IPS DF 4.7 (cell line): ENCODE measurements around the gene BUB1.
"Not testable (repeated sequence)": the region's sequence is repeated elsewhere in the genome, so short reads cannot be mapped to it uniquely, and the experiment has no call there.

ENCODE experiments used
- DNase-seq: peaks from one replicate; pipeline ENCODE4 v3.0.0-alpha.2; 2013; ENCODE audit warnings: low spot score; ENCODE audit errors: extremely low read depth

Gene BUB1

GRCh38 chr2:110677530-110678456 lies at the start of gene BUB1:
TSS of gene BUB1 (minus strand) at chr2:110678063. CDS start at chr2:110677995, 68 bp downstream.
- DNase-seq, result peak; percentile 83

GRCh38 chr2:110726285-110726684 lies 48.4 kb upstream of the BUB1 start:
- no peak for DNase-seq

- DNase-seq, result no peak
Observed at GRCh38 chr2:110725859-110726258, 48.0 kb upstream of the BUB1 start.

GRCh38 chr2:110725370-110725769 lies 47.5 kb upstream of the BUB1 start:
- no peak for DNase-seq

GRCh38 chr2:110724820-110725219 lies 47.0 kb upstream of the BUB1 start:
- DNase-seq, result no peak

- no peak for DNase-seq
Observed at GRCh38 chr2:110720547-110720946, 42.7 kb upstream of the BUB1 start.

- DNase-seq, result no peak
Observed at GRCh38 chr2:110718990-110719389, 41.1 kb upstream of the BUB1 start.

GRCh38 chr2:110718382-110718781 lies 40.5 kb upstream of the BUB1 start:
- DNase-seq, result no peak

GRCh38 chr2:110717734-110718133 lies 39.9 kb upstream of the BUB1 start:
- DNase-seq, result no peak

- DNase-seq, result no peak
Observed at GRCh38 chr2:110716959-110717645, 39.2 kb upstream of the BUB1 start.

GRCh38 chr2:110714452-110715224 lies 36.8 kb upstream of the BUB1 start:
- DNase-seq, result no peak

GRCh38 chr2:110713513-110714362 lies 35.9 kb upstream of the BUB1 start:
- no peak for DNase-seq

- no peak for DNase-seq
Observed at GRCh38 chr2:110712737-110713136, 34.9 kb upstream of the BUB1 start.

- no peak for DNase-seq
Observed at GRCh38 chr2:110708455-110708854, 30.6 kb upstream of the BUB1 start.

- no peak for DNase-seq
Observed at GRCh38 chr2:110707386-110707965, 29.6 kb upstream of the BUB1 start.

GRCh38 chr2:110702514-110703380 lies 24.9 kb upstream of the BUB1 start:
- no peak for DNase-seq

GRCh38 chr2:110698253-110698652 lies 20.4 kb upstream of the BUB1 start:
- not testable (repeated sequence) for DNase-seq

GRCh38 chr2:110695146-110695898 lies 17.5 kb upstream of the BUB1 start:
- DNase-seq, result not testable (repeated sequence)
